Duodenal mucosa (tissue), 2 donors: ENCODE data around the gene MROH2B.
"Not testable (repeated sequence)": the region's sequence is repeated elsewhere in the genome, so short reads cannot be mapped to it uniquely, and the experiment has no call there.

Source experiments
- H3K27ac ChIP-seq: one replicate; pipeline ENCODE4 v1.7.0; 2013; ENCODE audit warnings: low read depth, low read length
- H3K27me3 ChIP-seq, 2 donors: one replicate each; pipeline ENCODE4 v1.7.0; 2013; ENCODE audit warnings: low read length in 2 of 2, control low read depth in 1 of 2; ENCODE audit not compliant: insufficient read depth in 2 of 2, control insufficient read depth in 1 of 2
- H3K36me3 ChIP-seq, 2 donors: one replicate each; pipeline ENCODE4 v1.7.0; 2013; ENCODE audit warnings: low read length in 2 of 2, control low read depth in 1 of 2; ENCODE audit not compliant: insufficient read depth in 2 of 2, control insufficient read depth in 1 of 2
- H3K4me1 ChIP-seq, 2 donors: one replicate each; pipeline ENCODE4 v1.7.0; 2013; ENCODE audit warnings: low read length in 2 of 2, control low read depth in 1 of 2; ENCODE audit not compliant: insufficient read depth in 2 of 2, control insufficient read depth in 1 of 2
- H3K4me3 ChIP-seq, 2 donors: one replicate each; pipeline ENCODE4 v1.7.0; 2013; ENCODE audit warnings: low read length in 2 of 2, low read depth in 1 of 2
- H3K9ac ChIP-seq, 2 donors: one replicate each; pipeline ENCODE4 v1.7.0; 2013; ENCODE audit warnings: low read length in 2 of 2, low read depth in 1 of 2
- H3K9me3 ChIP-seq, 2 donors: one replicate each; pipeline ENCODE4 v1.7.0; 2013; ENCODE audit warnings: low read length in 2 of 2, control low read depth in 1 of 2; ENCODE audit not compliant: control insufficient read depth in 1 of 2

MROH2B gene

GRCh38 chr5:41032973-41033372, 38.2 kb downstream of the MROH2B start:
- Histone ChIP-seq H3K9me3 (no peaks in the 10 kb centered on the region), H3K4me1 (no peaks in the 10 kb centered on the region), H3K36me3 (no peaks in the 10 kb centered on the region), H3K27ac (no peak overlapping the region), H3K9ac (no peak overlapping the region), H3K27me3 (no peaks in the 10 kb centered on the region), H3K4me3 (no peak overlapping the region)

- H3K9ac ChIP-seq, H3K9me3 ChIP-seq, H3K4me1 ChIP-seq, H3K4me3 ChIP-seq, H3K27ac ChIP-seq, H3K36me3 ChIP-seq, H3K27me3 ChIP-seq: not testable (repeated sequence)
Measured at GRCh38 chr5:41022600-41022999, 48.5 kb downstream of the MROH2B start.

DNA sequence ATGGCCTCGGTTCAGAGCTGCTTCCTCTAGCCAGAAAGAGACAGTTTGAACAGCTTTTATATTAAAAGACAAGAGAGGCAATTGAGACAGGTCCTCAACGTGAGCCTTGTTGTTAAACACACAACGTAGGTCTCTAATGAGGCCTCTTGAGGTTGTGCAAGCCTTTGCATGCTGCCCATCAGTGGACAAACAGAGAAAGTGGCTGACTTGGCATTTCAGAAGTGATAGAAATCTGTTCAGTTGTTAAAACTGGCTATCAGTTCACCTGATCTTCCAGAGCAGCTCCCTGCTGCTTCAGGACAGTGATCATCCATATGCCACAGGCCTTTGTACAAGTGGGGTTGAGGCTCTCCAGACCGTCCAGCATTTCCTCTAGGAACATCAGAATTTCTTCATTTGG, 58.8 kb downstream of the MROH2B start:
- Histone ChIP-seq H3K27me3 (no peaks in the 10 kb centered on the region), H3K9me3 (no peaks in the 10 kb centered on the region), H3K4me3 (no peak overlapping the region), H3K9ac (no peak overlapping the region), H3K27ac (no peak overlapping the region), H3K36me3 (no peaks in the 10 kb centered on the region), H3K4me1 (no peaks in the 10 kb centered on the region)

DNA sequence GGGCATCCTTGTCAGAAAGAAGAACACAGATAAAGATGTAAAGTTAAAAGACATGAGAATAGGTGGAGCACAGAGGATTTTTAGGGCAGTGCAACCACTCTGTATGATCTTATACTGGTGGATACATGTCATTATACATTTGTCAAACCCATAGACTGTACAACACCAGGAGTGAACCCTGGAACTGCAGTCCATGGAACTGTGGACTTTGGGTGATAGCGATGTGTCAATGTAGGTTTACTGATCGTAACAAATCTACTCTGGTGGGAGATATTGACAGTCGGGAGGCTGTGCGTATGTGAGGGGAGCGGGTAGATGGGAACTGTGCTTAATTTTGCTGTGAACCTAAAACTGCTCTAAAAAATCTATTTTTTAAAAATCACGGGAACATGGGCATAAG, 60.6 kb downstream of the MROH2B start:
- H3K36me3 ChIP-seq: no peaks in the 10 kb centered on the region
- no peak overlapping the region for H3K9ac ChIP-seq
- no peak overlapping the region for H3K4me3 ChIP-seq
- no peak overlapping the region for H3K27ac ChIP-seq
- no peaks in the 10 kb centered on the region for H3K27me3 ChIP-seq
- H3K9me3 ChIP-seq: no peaks in the 10 kb centered on the region
- no peaks in the 10 kb centered on the region for H3K4me1 ChIP-seq

DNA sequence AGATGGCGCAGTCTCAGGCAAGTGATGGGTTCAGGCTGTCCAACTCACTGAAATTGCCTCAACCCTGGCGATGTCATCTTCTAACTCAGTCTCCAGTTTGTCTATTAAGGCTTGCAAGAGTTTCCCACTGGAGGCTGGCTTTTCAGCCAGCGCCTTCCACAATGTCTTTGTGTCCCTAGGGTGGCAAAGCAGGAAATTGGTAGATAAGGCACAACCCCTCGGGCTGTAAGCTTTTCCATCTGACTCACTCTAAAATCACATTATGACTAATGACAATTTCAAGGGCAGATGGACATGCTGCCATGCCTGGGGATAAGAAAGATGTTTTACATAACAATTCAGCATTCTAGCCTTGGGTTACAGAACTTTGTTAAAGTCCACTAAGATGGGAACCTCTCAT, 61.9 kb downstream of the MROH2B start:
- Histone ChIP-seq H3K27me3 (no peaks in the 10 kb centered on the region), H3K27ac (no peak overlapping the region), H3K4me3 (no peak overlapping the region), H3K9me3 (no peaks in the 10 kb centered on the region), H3K36me3 (no peaks in the 10 kb centered on the region), H3K9ac (no peak overlapping the region), H3K4me1 (no peaks in the 10 kb centered on the region)

DNA sequence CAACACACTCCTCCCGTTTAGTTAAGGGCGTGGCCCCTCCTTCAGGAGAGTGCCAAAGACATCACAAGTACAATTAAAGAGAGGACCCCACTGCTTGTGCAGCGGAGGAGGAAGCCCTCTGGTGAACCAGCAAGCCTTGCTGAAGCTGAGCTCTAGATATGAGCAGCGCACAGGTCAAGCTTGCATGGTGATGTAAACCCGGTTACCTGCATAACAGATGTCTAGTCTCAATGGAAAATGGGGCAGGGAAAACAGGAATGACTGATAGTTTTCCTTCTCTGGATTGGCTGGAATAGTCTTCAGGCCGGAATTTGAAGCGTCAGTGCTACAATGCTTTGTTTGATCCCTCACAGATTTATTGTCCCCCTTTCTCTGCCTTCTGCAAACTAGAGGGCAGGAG, 66.2 kb downstream of the MROH2B start:
- no peak overlapping the region for H3K9ac ChIP-seq
- no peaks in the 10 kb centered on the region for H3K27me3 ChIP-seq
- no peak overlapping the region for H3K27ac ChIP-seq
- no peaks in the 10 kb centered on the region for H3K36me3 ChIP-seq
- H3K9me3 ChIP-seq: no peaks in the 10 kb centered on the region
- no peak overlapping the region for H3K4me3 ChIP-seq
- no peaks in the 10 kb centered on the region for H3K4me1 ChIP-seq

DNA sequence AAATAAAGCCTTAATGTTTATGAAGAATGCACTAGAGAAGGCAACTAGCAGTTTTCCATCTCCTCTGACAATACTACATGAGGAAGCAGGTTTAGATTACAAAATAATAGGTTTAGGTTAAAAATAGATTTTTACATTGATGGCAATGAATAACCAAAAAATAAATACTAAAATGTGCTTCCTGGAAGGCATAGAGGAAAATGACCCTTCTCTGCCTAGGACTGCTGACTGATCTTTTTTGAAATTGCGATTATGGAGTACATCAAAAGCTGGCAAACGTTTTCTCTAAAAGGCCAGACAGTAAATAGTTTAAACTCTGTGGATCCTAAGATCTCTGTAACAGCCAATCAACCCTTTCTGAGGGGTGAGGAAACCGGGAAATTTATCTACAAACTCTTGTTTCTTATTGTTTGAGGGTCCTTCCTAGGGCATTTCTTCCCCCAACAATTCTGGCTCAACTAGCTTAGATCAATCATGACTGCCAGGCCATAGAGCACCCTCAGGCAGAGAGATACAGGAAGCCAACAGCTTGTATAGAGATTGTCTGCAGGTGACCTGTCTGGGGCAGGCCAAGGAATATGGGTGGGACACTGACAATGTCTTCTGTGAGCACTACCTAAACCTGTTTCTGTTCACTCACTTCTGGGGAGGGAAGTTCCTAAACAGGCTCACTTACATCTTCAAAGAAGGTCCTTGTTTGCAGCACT, 67.3 kb downstream of the MROH2B start:
- Histone ChIP-seq H3K9me3 (no peaks in the 10 kb centered on the region), H3K4me3 (no peak overlapping the region), H3K27me3 (no peaks in the 10 kb centered on the region), H3K4me1 (no peaks in the 10 kb centered on the region), H3K27ac (no peak overlapping the region), H3K36me3 (no peaks in the 10 kb centered on the region), H3K9ac (no peak overlapping the region)

GRCh38 chr5:40999966-41000365, 71.2 kb downstream of the MROH2B start:
- Histone ChIP-seq H3K4me1 (no peaks in the 10 kb centered on the region), H3K36me3 (no peaks in the 10 kb centered on the region), H3K27ac (no peak overlapping the region), H3K4me3 (no peak overlapping the region), H3K9me3 (no peaks in the 10 kb centered on the region), H3K9ac (no peak overlapping the region), H3K27me3 (no peaks in the 10 kb centered on the region)

DNA sequence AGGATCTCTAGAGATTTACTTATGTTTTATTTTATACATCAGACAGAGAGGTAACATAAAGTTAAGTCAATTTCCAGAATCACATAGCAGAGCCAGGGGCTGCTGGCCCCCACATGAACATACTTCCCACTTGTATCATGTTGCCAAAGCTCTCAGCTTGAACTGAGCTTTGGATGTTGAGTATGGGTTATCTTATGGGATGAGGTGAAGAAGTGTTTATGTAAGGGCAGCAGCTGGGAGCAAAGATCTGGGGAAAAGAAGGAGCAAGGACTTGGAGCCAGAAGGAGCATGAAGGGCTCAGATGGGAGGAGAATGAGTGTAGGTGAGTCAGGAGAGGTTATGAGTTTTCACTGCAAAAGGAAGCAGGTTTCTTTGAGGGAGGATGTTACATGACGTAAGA, 72.0 kb downstream of the MROH2B start:
- Histone ChIP-seq H3K9me3 (no peaks in the 10 kb centered on the region), H3K27me3 (no peaks in the 10 kb centered on the region), H3K4me3 (no peak overlapping the region), H3K4me1 (no peaks in the 10 kb centered on the region), H3K9ac (no peak overlapping the region), H3K36me3 (no peaks in the 10 kb centered on the region), H3K27ac (no peak overlapping the region)

DNA sequence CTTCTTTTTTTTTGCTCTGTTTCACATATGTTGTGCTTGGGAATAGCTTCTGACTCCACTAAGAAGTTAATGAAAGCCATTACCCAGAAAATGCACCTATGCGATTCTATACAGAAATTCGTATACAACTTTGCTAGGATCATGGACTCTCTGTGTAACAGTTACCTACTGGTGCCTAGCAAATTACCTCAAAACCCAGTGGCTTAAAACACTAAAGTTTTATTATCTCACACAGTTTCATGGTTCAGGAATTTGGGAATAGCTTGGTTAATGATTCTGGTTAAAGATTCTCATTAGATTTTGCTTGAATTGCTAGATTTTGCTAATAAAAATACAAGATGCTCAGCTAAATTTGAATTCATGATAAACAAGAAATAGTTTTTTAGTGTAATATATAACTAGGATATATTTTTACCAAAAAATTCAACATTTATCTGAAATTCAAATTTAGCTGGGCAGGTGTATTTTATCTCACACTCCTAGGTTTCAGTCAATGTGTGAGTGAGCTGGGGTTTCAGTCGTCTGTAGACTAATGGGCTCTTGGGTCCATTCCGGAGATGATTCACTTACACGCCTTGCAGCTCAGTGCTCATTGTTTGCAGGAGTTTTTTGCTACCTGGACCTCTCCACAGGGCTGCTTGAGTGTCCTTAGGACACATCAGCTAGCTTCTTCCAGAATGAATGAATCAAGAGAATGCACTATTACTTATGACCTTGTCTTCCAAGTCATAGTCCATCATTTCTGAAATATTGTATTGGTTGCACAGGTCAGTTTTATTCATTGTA, 75.1 kb downstream of the MROH2B start:
- Histone ChIP-seq H3K27ac (no peak overlapping the region), H3K4me1 (peaks cover 15 to 16% of the 10 kb centered on the region in 2 donors), H3K9ac (no peak overlapping the region), H3K9me3 (no peaks in the 10 kb centered on the region), H3K27me3 (no peaks in the 10 kb centered on the region), H3K36me3 (no peaks in the 10 kb centered on the region), H3K4me3 (no peak overlapping the region)
